VCaP (cell line): ENCODE data around the gene CBLL2.
"Not testable (repeated sequence)": the region's sequence is repeated elsewhere in the genome, so short reads cannot be mapped to it uniquely, and the experiment has no call there.

ENCODE experiments used
- H3K27ac ChIP-seq: fragments of 450-650 bp; 2 replicates; pipeline ENCODE4 v1.5.1; 2017
- TF ChIP-seq, protein P1 (sequence below): fragments of 450-650 bp; conservative IDR thresholded peaks from 2 replicates; pipeline ENCODE4 v1.5.1; 2017; ENCODE audit warnings: mild to moderate bottlenecking, moderate library complexity

CBLL2 gene

DNA sequence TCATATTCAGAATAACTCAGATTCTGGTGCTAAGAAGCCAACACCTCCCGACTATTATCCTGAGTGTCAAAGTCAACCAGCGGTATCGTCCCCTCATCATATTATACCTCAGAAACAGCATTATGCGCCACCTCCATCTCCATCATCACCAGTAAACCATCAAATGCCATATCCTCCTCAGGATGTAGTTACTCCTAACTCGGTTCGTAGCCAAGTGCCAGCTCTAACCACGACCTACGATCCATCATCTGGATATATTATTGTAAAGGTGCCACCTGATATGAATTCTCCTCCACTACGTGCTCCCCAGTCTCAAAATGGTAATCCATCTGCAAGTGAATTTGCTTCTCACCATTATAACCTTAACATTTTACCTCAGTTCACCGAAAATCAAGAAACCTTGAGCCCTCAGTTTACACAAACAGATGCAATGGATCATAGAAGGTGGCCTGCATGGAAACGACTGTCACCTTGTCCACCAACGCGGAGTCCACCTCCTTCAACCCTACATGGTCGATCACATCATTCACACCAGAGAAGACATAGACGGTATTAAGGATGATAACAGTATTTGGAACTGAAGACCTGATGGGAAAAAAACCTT is 1.1 kb downstream of the CBLL2 start:
- no peak overlapping the region for H3K27ac ChIP-seq
- TF ChIP-seq, protein P1, sequence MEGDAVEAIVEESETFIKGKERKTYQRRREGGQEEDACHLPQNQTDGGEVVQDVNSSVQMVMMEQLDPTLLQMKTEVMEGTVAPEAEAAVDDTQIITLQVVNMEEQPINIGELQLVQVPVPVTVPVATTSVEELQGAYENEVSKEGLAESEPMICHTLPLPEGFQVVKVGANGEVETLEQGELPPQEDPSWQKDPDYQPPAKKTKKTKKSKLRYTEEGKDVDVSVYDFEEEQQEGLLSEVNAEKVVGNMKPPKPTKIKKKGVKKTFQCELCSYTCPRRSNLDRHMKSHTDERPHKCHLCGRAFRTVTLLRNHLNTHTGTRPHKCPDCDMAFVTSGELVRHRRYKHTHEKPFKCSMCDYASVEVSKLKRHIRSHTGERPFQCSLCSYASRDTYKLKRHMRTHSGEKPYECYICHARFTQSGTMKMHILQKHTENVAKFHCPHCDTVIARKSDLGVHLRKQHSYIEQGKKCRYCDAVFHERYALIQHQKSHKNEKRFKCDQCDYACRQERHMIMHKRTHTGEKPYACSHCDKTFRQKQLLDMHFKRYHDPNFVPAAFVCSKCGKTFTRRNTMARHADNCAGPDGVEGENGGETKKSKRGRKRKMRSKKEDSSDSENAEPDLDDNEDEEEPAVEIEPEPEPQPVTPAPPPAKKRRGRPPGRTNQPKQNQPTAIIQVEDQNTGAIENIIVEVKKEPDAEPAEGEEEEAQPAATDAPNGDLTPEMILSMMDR: no peak

DNA sequence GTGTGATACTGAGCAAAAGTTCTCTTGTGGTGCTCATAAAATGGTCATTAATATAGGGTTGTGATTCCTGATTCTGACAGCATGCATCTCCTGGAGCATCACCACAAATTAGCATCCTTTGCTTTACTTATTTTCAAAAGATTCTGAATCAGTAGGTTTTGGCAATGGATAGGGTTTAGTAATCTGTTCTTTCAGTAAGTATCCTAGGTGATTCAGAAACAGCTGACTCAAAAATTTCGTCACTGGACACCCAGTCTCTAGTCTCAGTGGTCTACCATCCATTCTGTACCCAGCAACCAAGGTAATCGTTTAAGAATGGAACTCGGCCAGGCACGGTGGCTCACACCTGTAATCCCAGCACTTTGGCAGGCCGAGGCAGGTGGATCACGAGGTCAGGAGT is 4.1 kb downstream of the CBLL2 start:
- H3K27ac ChIP-seq: no peak overlapping the region
- TF ChIP-seq, protein P1: no peak

DNA sequence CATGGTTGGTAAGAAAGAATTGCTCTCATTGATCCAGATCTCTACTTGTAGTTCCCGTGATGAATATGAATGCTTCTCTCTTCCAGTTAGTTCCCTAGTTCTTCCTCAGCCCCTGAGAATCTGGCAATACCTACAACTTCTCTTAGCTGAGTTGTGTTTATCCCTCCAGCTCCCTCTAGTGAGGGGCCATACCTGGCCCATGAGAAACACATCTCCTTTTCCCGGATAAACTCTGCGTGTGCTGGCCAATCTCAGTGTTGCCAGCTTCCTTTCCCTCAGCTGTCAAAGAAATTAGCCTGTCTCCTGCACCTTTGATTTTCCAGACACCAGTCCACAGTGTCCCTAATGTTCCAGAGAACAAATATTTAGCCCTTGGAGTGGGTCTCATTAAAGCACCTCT is 5.7 kb downstream of the CBLL2 start:
- no peak overlapping the region for H3K27ac ChIP-seq
- TF ChIP-seq, protein P1: peak; percentile 53; the same call in 1 of the 2 replicates

DNA sequence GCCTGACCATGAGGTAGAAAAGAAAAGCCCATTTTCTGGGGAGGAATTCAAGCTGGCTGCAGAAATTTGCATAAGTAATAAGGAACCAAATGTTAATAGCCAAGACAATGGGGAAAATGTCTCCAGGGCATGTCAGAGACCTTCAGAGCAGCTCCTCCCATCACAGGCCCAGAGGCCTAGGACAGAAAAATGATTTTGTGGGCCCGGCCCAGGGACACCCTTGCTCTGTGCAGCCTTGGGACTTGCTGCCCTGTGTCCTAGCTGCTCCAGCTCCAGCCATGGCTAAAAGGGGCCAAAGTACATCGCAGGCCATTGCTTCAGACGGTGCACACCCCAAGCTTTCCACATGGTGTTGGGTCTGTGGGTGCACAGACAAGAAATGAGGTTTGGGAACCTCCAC is 16.5 kb downstream of the CBLL2 start:
- not testable (repeated sequence) for H3K27ac ChIP-seq

DNA sequence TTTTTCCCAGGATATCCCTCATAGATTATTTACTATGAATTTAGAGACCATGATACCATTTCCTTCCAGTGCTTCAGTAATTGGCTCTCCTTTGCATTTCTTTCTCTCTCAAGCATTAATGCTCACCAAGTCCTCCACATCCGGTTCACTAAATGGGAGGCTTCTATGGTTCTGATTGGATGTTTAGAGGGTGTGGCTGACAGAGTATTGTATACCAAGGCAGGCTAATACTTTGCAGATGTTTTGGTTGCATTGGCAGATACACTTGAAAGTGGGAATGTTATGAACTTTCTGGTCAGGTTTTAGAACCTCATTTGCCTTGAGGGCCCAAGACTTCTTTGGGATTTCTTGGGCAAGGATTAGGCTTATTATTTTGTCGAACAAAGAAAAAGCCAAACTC is 24.2 kb downstream of the CBLL2 start:
- no peak overlapping the region for H3K27ac ChIP-seq
- TF ChIP-seq, protein P1: no peak

DNA sequence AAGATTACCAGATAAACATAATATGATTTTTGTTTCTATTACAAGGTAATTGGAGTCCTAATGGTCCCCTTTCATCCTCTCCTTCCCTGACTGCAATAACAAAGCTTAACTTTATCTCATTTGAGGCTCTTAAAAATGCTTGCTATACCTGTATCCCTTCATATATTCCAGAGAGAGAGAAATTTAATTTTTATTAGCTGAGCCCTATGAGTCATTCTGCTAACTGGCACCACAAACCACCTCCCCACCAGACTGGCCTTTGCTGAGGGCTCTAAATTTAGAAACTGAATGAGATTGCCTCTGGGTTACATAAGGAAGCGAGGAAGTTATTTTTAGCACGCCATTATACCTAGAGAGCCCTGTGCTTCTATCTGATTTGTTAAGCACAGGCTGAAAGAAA is 27.4 kb downstream of the CBLL2 start:
- peak overlapping the region; percentile 38 for H3K27ac ChIP-seq
- TF ChIP-seq, protein P1: no peak

DNA sequence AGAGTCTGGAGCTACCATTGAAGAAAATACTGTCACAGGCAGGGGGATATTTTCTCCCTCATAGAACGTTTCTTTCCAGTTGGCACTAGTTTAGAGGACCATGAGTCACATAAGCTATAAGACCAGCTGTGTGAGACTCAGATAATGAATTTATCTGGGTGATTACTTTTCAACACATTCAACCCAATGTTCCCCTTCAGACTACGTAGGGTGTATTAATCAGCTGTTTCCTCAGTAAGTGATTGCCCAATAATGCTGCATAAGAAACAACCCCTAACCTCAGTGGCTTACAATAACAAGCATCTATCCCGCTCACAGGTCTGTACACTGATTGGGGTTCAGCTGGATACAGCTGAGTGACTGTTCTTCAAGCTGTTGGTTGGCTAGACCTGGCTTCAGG is 38.1 kb downstream of the CBLL2 start:
- H3K27ac ChIP-seq: no peak overlapping the region
- TF ChIP-seq, protein P1: no peak

DNA sequence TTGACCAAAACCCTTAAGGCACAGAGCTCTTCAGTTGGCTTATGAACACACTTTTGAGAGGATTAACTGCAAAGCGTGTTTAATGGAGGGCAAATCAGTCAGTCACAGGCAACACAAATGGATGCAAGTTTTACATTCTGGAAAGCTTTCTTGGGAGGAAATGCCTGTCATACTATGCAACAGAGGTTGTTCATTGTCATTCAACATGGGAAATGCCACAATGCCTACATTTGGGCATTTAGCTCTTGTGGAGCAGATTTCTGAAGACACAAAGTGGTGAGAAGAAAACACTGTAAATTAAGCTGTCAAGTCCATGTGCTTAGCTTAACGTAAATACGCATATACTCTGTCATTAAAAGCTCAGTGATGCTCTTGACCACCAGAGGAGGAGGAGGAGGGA is 41.1 kb downstream of the CBLL2 start:
- H3K27ac ChIP-seq: no peak overlapping the region
- TF ChIP-seq, protein P1: no peak
